Bronchial epithelial cell (primary cell): Measurements from ENCODE around the gene IFITM5. TPM values are rescaled to one million over a fixed set of nuclear protein-coding genes. Genes with fewer than 3 reads are reported as not detected.

ENCODE experiments used
- DNase-seq: peaks from one replicate; pipeline ENCODE4 v3.0.0-alpha.2; 2010; ENCODE audit warnings: low read depth
- FAIRE-seq: peaks from 2 replicates; lab custom pipeline; 2011; peaks lifted over from hg19 to GRCh38; lab: Jason Lieb, UNC
- H3K27me3 ChIP-seq: 2 replicates; pipeline ENCODE4 v1.5.1; 2011; ENCODE audit warnings: low read length; ENCODE audit not compliant: control insufficient read depth, insufficient read depth
- H3K36me3 ChIP-seq: 2 replicates; pipeline ENCODE4 v1.5.1; 2011; ENCODE audit warnings: low read length; ENCODE audit not compliant: control insufficient read depth, insufficient read depth
- H3K4me3 ChIP-seq: 2 replicates; pipeline ENCODE4 v1.5.1; 2011; ENCODE audit warnings: mild to moderate bottlenecking, low read depth, low read length, control low read depth
- total RNA-seq: library from RNA; depleted of rRNA; stranded (reverse); fragments of >200 nt; gene quantifications from 2 replicates; pipeline ENCODE4 v1.2.1, GENCODE V29; 2014
- TF ChIP-seq, protein P1 (sequence below): IDR thresholded peaks from 2 replicates; pipeline ENCODE4 v1.5.1; 2011; ENCODE audit warnings: mild to moderate bottlenecking, moderate library complexity, low read length, control low read depth, inconsistent platforms; ENCODE audit not compliant: insufficient read depth, severe bottlenecking

Gene IFITM5
- not detected in 2 replicates for total RNA-seq

DNA sequence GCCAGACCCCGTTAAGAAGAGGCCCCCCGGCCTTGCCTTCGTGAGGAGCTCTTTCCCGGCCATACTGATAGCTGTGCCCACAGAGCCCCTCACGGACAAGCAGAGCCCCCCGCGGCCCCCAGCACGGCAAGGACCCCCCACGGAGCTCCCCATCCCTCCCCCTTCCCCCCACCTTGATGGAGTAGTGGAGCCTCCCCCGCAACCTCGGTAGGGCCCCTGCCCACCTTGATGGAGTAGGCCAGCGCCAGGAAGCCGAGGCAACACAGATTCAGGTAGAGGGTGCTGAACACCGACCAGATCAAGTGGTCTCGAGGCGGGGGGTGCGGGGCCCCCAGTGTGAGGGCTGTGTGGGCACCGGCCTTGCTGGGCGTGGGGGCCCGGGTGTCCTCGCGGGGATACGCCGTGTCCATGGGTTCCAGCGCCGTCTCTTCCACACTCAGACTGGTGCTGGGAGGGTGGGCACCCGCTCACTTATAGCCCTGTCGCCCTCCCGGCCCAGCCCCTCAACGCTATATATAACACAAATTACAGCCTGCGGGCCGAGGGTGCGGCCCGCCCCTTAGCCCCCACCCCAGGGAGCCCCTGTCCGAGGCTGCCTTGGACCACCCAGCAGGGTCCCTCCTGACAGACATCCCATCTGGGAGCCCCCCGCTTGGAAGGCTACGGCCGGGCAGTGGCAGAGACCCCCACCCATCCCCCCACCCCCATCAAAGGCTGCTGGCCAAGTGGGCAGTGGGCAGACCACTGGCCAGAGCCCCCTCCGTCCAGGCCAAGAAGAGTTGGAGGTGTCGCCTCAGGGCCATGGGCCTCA, at the start of gene IFITM5:
TSS of gene IFITM5 (minus strand) at position 446 of the 811 bp plus-strand sequence. CDS start at position 410, 36 bp downstream.
- Histone ChIP-seq H3K4me3 (no peak within 1 kb of the TSS), H3K36me3 (no peaks in the 10 kb centered on the region), H3K27me3 (peaks cover 12% of the 10 kb centered on the region)
- FAIRE-seq (no peak), DNase-seq (no peak)
- TF ChIP-seq, protein P1, sequence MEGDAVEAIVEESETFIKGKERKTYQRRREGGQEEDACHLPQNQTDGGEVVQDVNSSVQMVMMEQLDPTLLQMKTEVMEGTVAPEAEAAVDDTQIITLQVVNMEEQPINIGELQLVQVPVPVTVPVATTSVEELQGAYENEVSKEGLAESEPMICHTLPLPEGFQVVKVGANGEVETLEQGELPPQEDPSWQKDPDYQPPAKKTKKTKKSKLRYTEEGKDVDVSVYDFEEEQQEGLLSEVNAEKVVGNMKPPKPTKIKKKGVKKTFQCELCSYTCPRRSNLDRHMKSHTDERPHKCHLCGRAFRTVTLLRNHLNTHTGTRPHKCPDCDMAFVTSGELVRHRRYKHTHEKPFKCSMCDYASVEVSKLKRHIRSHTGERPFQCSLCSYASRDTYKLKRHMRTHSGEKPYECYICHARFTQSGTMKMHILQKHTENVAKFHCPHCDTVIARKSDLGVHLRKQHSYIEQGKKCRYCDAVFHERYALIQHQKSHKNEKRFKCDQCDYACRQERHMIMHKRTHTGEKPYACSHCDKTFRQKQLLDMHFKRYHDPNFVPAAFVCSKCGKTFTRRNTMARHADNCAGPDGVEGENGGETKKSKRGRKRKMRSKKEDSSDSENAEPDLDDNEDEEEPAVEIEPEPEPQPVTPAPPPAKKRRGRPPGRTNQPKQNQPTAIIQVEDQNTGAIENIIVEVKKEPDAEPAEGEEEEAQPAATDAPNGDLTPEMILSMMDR: no peak

DNA sequence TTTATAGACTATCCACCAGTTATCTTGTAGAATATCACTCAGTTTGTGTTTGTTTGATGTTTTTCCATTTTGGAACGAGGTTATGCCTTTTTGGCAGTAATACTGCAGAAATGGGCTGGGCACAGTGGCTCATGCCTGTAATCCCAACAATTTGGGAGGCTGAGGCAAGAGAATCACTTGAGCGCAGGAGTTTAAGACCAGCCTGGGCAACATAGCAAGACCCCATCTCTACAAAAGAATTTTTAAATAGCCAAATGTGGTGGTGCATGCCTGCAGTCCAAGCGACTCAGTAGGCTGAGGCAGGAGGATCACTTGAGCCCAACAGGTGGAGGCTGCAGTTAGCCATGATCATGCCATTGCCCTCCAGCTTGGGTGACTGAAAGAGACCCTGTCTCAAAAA, 47.2 kb upstream of the IFITM5 start:
- Histone ChIP-seq H3K36me3 (no peaks in the 10 kb centered on the region), H3K27me3 (peaks cover 1% of the 10 kb centered on the region), H3K4me3 (no peak overlapping the region)
- DNase-seq (no peak), FAIRE-seq (no peak)
- TF ChIP-seq, protein P1: no peak

DNA sequence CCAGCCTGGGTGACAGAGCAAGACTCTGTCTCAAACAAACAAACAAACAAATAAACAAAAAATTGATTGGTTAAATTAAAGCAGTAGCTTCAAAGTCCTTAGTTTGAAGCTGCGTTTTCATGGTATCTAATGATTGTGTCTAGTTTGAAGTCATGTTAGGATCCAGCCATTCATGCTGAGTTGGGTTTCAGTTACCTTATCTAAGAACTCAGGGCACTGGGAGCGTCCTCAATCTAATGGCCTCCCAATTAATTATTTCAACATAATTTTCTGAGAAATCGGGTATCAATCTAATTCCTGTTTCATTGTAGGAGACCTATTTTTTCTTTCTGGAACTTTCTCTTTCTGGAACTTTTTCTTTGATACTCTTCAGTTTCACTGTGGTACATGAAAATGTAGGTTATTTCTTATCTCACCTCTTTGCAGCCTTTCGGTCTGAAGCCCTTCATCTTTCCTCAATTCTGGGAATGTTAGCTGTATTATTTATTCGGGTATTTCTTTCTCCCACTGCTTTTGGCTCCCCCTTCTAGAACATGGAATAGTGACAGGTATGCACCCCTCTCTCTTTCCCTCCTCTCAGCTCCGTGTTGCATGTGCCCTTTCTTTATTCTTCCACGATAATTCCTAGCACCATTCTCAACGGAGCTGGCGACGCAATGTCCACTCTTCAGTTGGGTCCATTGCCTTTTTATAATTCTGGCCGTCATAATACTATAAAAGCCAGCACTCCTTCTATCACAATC, 45.7 kb upstream of the IFITM5 start:
- DNase-seq (no peak), FAIRE-seq (no peak)
- TF ChIP-seq, protein P1: no peak
- H3K36me3 ChIP-seq: no peaks in the 10 kb centered on the region
- H3K27me3 ChIP-seq: peaks cover 1% of the 10 kb centered on the region
- H3K4me3 ChIP-seq: no peak overlapping the region

DNA sequence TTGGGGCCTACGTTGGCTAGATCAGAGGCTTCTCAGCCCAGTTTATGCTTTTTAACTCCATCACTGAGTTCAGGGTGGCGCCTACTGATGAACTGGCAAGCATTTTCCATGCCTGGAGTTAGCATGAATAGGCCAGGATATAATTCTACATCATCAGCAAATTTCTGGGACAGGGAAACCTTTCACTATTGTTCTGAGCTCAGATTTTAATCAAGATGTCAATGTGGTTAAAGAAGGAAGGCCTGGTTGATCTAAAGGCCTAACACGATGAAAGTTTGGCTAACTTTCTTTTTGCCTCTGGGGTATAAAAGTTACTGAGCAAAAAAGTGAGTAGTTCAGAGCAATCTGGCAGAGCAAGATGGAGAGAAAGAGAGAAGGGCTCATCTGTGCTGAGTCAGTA, 43.0 kb upstream of the IFITM5 start:
- no peak for DNase-seq
- Histone ChIP-seq H3K4me3 (no peak overlapping the region), H3K27me3 (peaks cover 1% of the 10 kb centered on the region), H3K36me3 (no peaks in the 10 kb centered on the region)
- TF ChIP-seq, protein P1: no peak
- no peak for FAIRE-seq

DNA sequence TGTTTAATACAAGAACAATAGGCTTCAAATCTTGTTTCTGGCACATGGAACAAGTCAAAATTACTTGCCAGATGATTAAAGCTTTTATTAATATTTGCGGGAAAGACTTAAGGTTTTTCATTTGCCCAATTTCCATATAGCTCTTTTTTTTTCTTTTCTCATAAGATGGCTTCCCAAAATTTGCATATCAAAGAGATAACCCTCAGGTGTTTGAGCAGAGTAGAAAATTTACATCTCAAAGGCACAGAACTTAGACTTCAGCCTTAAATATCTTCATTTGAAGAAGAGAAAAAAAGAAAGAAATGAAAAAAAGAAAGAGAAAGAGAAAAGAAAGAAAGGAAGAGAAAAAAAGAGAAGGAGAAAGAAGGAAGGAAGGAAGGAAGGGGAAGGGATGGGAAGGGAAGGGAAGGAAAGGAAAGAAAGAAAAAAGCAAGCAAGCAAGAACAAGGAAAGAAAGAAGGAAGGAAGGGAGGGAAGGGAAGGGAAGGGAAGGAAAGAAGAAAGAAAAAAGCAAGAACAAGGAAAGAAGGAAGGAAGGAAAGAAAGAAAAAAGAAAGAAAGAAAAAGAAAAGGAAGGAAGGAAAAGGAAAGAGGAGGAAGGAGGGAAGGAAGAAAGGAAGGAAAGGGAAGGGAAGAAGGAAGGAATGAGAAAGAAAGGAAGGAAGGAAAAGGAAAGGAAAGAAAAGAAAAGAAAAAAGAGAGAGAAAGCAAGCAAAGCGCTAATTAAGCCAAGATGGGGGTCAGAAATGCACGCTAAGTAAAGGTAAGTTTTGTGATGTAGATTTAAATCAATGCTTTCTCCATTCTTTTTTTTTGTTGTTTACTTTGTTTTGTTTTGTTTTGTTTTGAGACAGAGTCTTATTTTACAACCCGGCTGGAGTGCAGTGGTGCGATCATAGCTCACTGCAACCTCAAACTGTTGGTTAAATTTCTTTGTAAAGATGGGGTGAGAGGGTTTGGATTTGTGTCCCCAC, 41.5 kb upstream of the IFITM5 start:
- H3K4me3 ChIP-seq: no peak overlapping the region
- FAIRE-seq (no peak), DNase-seq (no peak)
- H3K36me3 ChIP-seq: no peaks in the 10 kb centered on the region
- peaks cover 1% of the 10 kb centered on the region for H3K27me3 ChIP-seq
- TF ChIP-seq, protein P1: no peak
